Activated CD8-positive, alpha-beta memory T cell treated with anti-CD3 and anti-CD28 coated beads, Interleukin-2, amount 50 U/mL, for 48 hours (primary cell): Measurements from ENCODE around the gene PRG2.
A peak's percentile ranks its signal among the peaks of the same experiment; 100 is the strongest.

Experiments
- DNase-seq: peaks from one replicate; pipeline ENCODE4 v3.0.0-alpha.2; 2020

Gene PRG2

GRCh38 chr11:57390535-57390934, at the start of gene PRG2:
TSS of gene PRG2 (minus strand) at chr11:57390650. CDS start at chr11:57389944, 706 bp downstream.
- DNase-seq: no peak

GRCh38 chr11:57439786-57440185, 49.3 kb upstream of the PRG2 start:
- DNase-seq: no peak

GRCh38 chr11:57438345-57439285, 48.2 kb upstream of the PRG2 start:
- DNase-seq: no peak

- DNase-seq: no peak
These were observed 45.6 kb upstream of the PRG2 start for GRCh38 chr11:57436031-57436430.

- no peak for DNase-seq
These were observed 44.4 kb upstream of the PRG2 start for GRCh38 chr11:57434640-57435546.

GRCh38 chr11:57432714-57433163, 42.3 kb upstream of the PRG2 start:
- DNase-seq: peak; percentile 63

- no peak for DNase-seq
These were observed 41.7 kb upstream of the PRG2 start for GRCh38 chr11:57432149-57432561.

GRCh38 chr11:57430952-57431351, 40.5 kb upstream of the PRG2 start:
- no peak for DNase-seq

- no peak for DNase-seq
These were observed 39.5 kb upstream of the PRG2 start for GRCh38 chr11:57429946-57430345.

GRCh38 chr11:57428643-57429042, 38.2 kb upstream of the PRG2 start:
- DNase-seq: no peak

- DNase-seq: no peak
These were observed 37.3 kb upstream of the PRG2 start for GRCh38 chr11:57427727-57428082.

- peak; percentile 88 for DNase-seq
These were observed 36.7 kb upstream of the PRG2 start, which contains the start of gene SLC43A3 for GRCh38 chr11:57426929-57427726. TSS of gene SLC43A3 (minus strand) at chr11:57427121. CDS start at chr11:57426172, 949 bp downstream.

GRCh38 chr11:57426439-57426928, 36.0 kb upstream of the PRG2 start:
- no peak for DNase-seq

- DNase-seq: peak; percentile 67
These were observed 35.4 kb upstream of the PRG2 start for GRCh38 chr11:57425565-57426438.

- DNase-seq: peak; percentile 90
These were observed 34.5 kb upstream of the PRG2 start for GRCh38 chr11:57424792-57425564.

GRCh38 chr11:57424137-57424791, 33.8 kb upstream of the PRG2 start:
- DNase-seq: no peak

- no peak for DNase-seq
These were observed 32.2 kb upstream of the PRG2 start for GRCh38 chr11:57422669-57423068.

GRCh38 chr11:57421805-57422204, 31.4 kb upstream of the PRG2 start:
- DNase-seq: no peak

GRCh38 chr11:57421066-57421465, 30.6 kb upstream of the PRG2 start:
- DNase-seq: no peak

GRCh38 chr11:57419146-57419545, 28.7 kb upstream of the PRG2 start:
- DNase-seq: no peak
